WTC11 (cell line): ENCODE data around the gene ZNF407. TPM values are rescaled to one million over a fixed set of nuclear protein-coding genes. Genes with fewer than 3 reads are reported as not detected.

Source experiments
- ATAC-seq: fragments of 200-7000 bp; cut with Tn5 transposase; 2 replicates; pipeline ENCODE4 v1.10.0; 2021; ENCODE audit warnings: mild to moderate bottlenecking, moderate library complexity
- CTCF ChIA-PET: fragments of 300-600 bp; sonication (Branson Sonifier 250); formaldehyde crosslinking; loops from one replicate; lab custom pipeline; 2021; ENCODE audit warnings: antibody characterized with exemption; lab: Charles Lee
- POLR2A ChIA-PET: fragments of 350-600 bp; sonication (Branson Sonifier 250); formaldehyde crosslinking; loops from one replicate; lab custom pipeline; 2021; ENCODE audit warnings: antibody characterized with exemption; lab: Charles Lee
- DNase-seq: peaks from one replicate; pipeline ENCODE4 v3.0.0; 2021; ENCODE audit warnings: low spot score
- H3K27ac Mint-ChIP-seq: 2 replicates; pipeline ENCODE4 v1.8.0; 2021; ENCODE audit warnings: mixed read lengths
- H3K27me3 Mint-ChIP-seq: 2 replicates; pipeline ENCODE4 v1.8.0; 2021; ENCODE audit warnings: low read depth, mild to moderate bottlenecking, moderate library complexity, mixed read lengths
- H3K36me3 Mint-ChIP-seq: 2 replicates; pipeline ENCODE4 v1.8.0; 2021; ENCODE audit warnings: mixed read lengths
- H3K4me1 Mint-ChIP-seq: 2 replicates; pipeline ENCODE4 v1.8.0; 2022; ENCODE audit warnings: mixed read lengths
- H3K4me3 Mint-ChIP-seq: 2 replicates; pipeline ENCODE4 v1.8.0; 2021; ENCODE audit warnings: mild to moderate bottlenecking, moderate library complexity, mixed read lengths
- H3K9me3 Mint-ChIP-seq: 2 replicates; pipeline ENCODE4 v1.8.0; 2021; ENCODE audit warnings: mixed read lengths
- ERG ChIP-seq: fragments of 250-450 bp; sonication (Bioruptor Pico); IDR thresholded peaks from 2 replicates; pipeline ENCODE4 v1.8.0; 2021; ENCODE audit warnings: mild to moderate bottlenecking
- FOXK1 ChIP-seq: sonication (generic); formaldehyde crosslinking; IDR thresholded peaks from 2 replicates; pipeline ENCODE4 v1.8.0; 2022; ENCODE audit warnings: mild to moderate bottlenecking, moderate library complexity, missing genetic modification reagents
- FOXP1 ChIP-seq: sonication (generic); formaldehyde crosslinking; IDR thresholded peaks from 2 replicates; pipeline ENCODE4 v1.8.0; 2022; ENCODE audit warnings: missing genetic modification reagents, mild to moderate bottlenecking, moderate library complexity, borderline replicate concordance
- GABPB1 ChIP-seq: sonication (generic); formaldehyde crosslinking; IDR thresholded peaks from 2 replicates; pipeline ENCODE4 v1.8.1; 2023; ENCODE audit warnings: mild to moderate bottlenecking, missing genetic modification reagents
- JAZF1 ChIP-seq: fragments of 250-450 bp; sonication (Bioruptor Pico); IDR thresholded peaks from 2 replicates; pipeline ENCODE4 v1.9.0; 2021; ENCODE audit warnings: moderate library complexity, mild to moderate bottlenecking, inconsistent platforms
- NR3C1 ChIP-seq: sonication (generic); formaldehyde crosslinking; conservative IDR thresholded peaks from 2 replicates; pipeline ENCODE4 v1.8.1; 2023; ENCODE audit warnings: low read depth, mild to moderate bottlenecking, missing genetic modification reagents
- TEAD1 ChIP-seq: sonication (generic); formaldehyde crosslinking; IDR thresholded peaks from 2 replicates; pipeline ENCODE4 v1.8.0; 2022; ENCODE audit warnings: mild to moderate bottlenecking, missing genetic modification reagents
- ZNF396 ChIP-seq: fragments of 250-450 bp; sonication (Bioruptor Pico); IDR thresholded peaks from 2 replicates; pipeline ENCODE4 v1.8.0; 2021; ENCODE audit warnings: mild to moderate bottlenecking, moderate library complexity, borderline replicate concordance
- ZSCAN18 ChIP-seq: fragments of 250-450 bp; sonication (Bioruptor Pico); IDR thresholded peaks from 2 replicates; pipeline ENCODE4 v2.1.2; 2022; ENCODE audit warnings: mild to moderate bottlenecking, moderate library complexity
- total RNA-seq: library from RNA; stranded (reverse); gene quantifications from 3 replicates; pipeline ENCODE4 v1.2.3, GENCODE V29; 2021
- TF ChIP-seq, protein P1 (sequence below): sonication (generic); formaldehyde crosslinking; IDR thresholded peaks from 2 replicates; pipeline ENCODE4 v1.8.0; 2022; ENCODE audit warnings: mild to moderate bottlenecking, missing genetic modification reagents
- TF ChIP-seq, protein P2 (sequence below): fragments of 250-450 bp; sonication (Bioruptor Pico); conservative IDR thresholded peaks from 2 replicates; pipeline ENCODE4 v1.9.0; 2021; ENCODE audit warnings: mild to moderate bottlenecking
- TF ChIP-seq, protein P3 (sequence below): sonication (generic); formaldehyde crosslinking; IDR thresholded peaks from 2 replicates; pipeline ENCODE4 v1.8.1; 2023; ENCODE audit warnings: mild to moderate bottlenecking, missing genetic modification reagents, borderline replicate concordance
- TF ChIP-seq, protein P4 (sequence below): sonication (generic); formaldehyde crosslinking; IDR thresholded peaks from 2 replicates; pipeline ENCODE4 v1.8.1; 2023; ENCODE audit warnings: mild to moderate bottlenecking, missing genetic modification reagents, moderate library complexity
- TF ChIP-seq, protein P5 (sequence below): sonication (generic); formaldehyde crosslinking; IDR thresholded peaks from 2 replicates; pipeline ENCODE4 v1.8.1; 2022; ENCODE audit warnings: low read depth, missing genetic modification reagents, borderline replicate concordance

The ZNF407 gene
- total RNA-seq, 1 experiment from 2014 or later = 6.5 TPM

DNA sequence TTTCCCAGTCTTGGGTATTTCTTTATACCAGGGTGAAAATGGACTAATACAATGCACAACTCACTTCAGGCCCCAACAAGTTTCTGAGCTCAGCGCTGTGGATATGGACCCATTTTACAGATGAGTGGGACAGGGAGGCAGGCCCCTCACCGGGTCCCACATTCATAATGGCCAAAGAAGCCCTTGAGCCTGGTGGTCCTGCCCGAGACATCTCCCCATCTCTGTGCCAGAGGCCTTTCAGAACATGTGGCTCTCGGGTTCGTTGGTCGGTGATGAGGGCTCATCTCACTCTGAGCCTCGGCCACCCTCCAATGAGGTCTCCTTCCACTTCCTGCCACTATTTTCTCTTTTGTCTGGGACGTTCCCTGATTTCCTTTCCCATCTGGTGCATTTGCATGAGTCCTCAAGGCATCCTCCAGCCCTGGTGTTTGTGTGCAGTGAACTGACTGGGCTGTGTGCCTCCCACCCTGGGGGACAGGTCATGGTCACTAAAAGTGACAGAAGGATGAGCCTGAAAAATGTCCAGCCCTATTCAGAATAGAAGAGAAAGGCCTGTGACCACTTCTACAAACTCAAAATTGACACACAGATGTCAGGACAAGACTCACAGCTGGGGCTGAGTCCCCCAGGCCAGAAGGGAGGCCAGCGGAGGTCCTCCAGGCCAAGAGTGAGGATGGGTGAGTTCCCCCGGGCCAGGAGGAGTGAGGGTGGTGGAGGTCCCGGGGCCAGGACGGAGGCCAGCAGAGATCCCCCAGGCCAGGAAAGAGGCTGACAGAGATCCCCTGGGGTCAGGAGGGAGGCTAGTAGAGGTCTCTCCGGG lies 476.7 kb downstream of the ZNF407 start:
- ATAC-seq (no peak), DNase-seq (no peak)
- no peak for TF ChIP-seq FOXK1
- TF ChIP-seq, protein P1, sequence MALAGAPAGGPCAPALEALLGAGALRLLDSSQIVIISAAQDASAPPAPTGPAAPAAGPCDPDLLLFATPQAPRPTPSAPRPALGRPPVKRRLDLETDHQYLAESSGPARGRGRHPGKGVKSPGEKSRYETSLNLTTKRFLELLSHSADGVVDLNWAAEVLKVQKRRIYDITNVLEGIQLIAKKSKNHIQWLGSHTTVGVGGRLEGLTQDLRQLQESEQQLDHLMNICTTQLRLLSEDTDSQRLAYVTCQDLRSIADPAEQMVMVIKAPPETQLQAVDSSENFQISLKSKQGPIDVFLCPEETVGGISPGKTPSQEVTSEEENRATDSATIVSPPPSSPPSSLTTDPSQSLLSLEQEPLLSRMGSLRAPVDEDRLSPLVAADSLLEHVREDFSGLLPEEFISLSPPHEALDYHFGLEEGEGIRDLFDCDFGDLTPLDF = no peak
- no peaks in the 10 kb centered on the region for H3K27me3 Mint-ChIP-seq
- ChIA-PET POLR2A (no interaction called here), CTCF (no interaction called here)
- peaks cover 4% of the 10 kb centered on the region; the same call in 1 of the 2 replicates for H3K4me1 Mint-ChIP-seq
- no peak overlapping the region for H3K27ac Mint-ChIP-seq
- peaks cover 4% of the 10 kb centered on the region for H3K36me3 Mint-ChIP-seq
- H3K4me3 Mint-ChIP-seq = no peak overlapping the region
- H3K9me3 Mint-ChIP-seq = peaks cover 21% of the 10 kb centered on the region

GRCh38 chr18:75075016-75075305 lies 477.3 kb downstream of the ZNF407 start:
- Mint-ChIP-seq H3K4me1 (peaks cover 4% of the 10 kb centered on the region; the same call in 1 of the 2 replicates), H3K4me3 (no peak overlapping the region), H3K36me3 (peaks cover 4% of the 10 kb centered on the region), H3K27ac (no peak overlapping the region), H3K9me3 (peaks cover 21% of the 10 kb centered on the region), H3K27me3 (no peaks in the 10 kb centered on the region)
- POLR2A ChIA-PET = no interaction called here
- no peak for DNase-seq
- ATAC-seq = no peak
- CTCF ChIA-PET = no interaction called here
- TF ChIP-seq, protein P1 = no peak
- no peak for TF ChIP-seq FOXP1
- TF ChIP-seq NR3C1 (CRISPR knock-in tag) = no peak
- TF ChIP-seq ZNF396 = no peak
- no peak for TF ChIP-seq JAZF1 (CRISPR knock-in tag)
- TF ChIP-seq, protein P2, sequence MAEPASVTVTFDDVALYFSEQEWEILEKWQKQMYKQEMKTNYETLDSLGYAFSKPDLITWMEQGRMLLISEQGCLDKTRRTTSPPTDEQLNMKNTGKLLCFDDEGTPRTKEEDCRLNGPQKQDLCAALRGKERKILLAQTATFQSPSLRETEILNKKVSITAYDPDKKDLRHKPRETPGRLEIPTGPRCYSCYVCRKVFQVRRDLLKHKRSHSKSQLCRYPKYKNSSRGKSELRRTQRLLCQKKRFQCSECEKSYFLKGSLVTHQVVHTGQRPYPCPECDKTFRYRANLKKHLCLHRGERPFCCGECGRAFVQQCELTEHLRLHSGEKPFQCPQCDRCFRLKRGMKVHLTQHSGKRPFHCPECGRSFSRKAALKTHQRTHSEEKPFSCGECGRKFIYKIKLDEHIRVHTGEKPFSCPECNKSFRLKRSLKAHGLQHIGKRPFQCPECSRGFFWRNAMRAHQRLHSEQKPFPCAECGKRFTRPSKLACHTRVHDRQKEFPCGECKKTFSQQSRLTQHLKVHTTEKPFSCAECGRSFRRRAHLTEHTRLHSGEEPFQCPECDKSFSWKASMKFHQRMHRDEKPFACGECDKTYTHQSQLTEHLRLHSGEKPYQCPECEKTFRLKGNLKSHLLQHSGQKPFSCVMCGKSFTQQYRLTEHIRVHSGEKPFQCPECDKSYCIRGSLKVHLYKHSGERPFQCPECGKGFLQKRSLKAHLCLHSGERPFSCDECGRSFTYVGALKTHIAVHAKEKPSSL (CRISPR knock-in tag) = no peak
- no peak for TF ChIP-seq TEAD1 (CRISPR knock-in tag)

GRCh38 chr18:75075429-75075841 lies 477.8 kb downstream of the ZNF407 start:
- no peaks in the 10 kb centered on the region for H3K27me3 Mint-ChIP-seq
- ChIA-PET POLR2A (no interaction called here), CTCF (no interaction called here)
- H3K9me3 Mint-ChIP-seq = peaks cover 21% of the 10 kb centered on the region
- H3K27ac Mint-ChIP-seq = no peak overlapping the region
- H3K36me3 Mint-ChIP-seq = peaks cover 4% of the 10 kb centered on the region
- ATAC-seq = no peak
- H3K4me1 Mint-ChIP-seq = peaks cover 4% of the 10 kb centered on the region; the same call in 1 of the 2 replicates
- no peak for DNase-seq
- H3K4me3 Mint-ChIP-seq = no peak overlapping the region
- TF ChIP-seq GABPB1 (CRISPR knock-in tag) (no peak), ZSCAN18 (CRISPR knock-in tag) (no peak), ERG (CRISPR knock-in tag) (no peak), JAZF1 (CRISPR knock-in tag) (no peak)
- TF ChIP-seq, protein P3, sequence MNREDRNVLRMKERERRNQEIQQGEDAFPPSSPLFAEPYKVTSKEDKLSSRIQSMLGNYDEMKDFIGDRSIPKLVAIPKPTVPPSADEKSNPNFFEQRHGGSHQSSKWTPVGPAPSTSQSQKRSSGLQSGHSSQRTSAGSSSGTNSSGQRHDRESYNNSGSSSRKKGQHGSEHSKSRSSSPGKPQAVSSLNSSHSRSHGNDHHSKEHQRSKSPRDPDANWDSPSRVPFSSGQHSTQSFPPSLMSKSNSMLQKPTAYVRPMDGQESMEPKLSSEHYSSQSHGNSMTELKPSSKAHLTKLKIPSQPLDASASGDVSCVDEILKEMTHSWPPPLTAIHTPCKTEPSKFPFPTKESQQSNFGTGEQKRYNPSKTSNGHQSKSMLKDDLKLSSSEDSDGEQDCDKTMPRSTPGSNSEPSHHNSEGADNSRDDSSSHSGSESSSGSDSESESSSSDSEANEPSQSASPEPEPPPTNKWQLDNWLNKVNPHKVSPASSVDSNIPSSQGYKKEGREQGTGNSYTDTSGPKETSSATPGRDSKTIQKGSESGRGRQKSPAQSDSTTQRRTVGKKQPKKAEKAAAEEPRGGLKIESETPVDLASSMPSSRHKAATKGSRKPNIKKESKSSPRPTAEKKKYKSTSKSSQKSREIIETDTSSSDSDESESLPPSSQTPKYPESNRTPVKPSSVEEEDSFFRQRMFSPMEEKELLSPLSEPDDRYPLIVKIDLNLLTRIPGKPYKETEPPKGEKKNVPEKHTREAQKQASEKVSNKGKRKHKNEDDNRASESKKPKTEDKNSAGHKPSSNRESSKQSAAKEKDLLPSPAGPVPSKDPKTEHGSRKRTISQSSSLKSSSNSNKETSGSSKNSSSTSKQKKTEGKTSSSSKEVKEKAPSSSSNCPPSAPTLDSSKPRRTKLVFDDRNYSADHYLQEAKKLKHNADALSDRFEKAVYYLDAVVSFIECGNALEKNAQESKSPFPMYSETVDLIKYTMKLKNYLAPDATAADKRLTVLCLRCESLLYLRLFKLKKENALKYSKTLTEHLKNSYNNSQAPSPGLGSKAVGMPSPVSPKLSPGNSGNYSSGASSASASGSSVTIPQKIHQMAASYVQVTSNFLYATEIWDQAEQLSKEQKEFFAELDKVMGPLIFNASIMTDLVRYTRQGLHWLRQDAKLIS (CRISPR knock-in tag) = no peak
- TF ChIP-seq, protein P4, sequence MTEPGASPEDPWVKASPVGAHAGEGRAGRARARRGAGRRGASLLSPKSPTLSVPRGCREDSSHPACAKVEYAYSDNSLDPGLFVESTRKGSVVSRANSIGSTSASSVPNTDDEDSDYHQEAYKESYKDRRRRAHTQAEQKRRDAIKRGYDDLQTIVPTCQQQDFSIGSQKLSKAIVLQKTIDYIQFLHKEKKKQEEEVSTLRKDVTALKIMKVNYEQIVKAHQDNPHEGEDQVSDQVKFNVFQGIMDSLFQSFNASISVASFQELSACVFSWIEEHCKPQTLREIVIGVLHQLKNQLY (CRISPR knock-in tag) = no peak
- TF ChIP-seq, protein P5, sequence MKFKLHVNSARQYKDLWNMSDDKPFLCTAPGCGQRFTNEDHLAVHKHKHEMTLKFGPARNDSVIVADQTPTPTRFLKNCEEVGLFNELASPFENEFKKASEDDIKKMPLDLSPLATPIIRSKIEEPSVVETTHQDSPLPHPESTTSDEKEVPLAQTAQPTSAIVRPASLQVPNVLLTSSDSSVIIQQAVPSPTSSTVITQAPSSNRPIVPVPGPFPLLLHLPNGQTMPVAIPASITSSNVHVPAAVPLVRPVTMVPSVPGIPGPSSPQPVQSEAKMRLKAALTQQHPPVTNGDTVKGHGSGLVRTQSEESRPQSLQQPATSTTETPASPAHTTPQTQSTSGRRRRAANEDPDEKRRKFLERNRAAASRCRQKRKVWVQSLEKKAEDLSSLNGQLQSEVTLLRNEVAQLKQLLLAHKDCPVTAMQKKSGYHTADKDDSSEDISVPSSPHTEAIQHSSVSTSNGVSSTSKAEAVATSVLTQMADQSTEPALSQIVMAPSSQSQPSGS (CRISPR knock-in tag) = no peak
